Stimulated activated naive CD8-positive, alpha-beta T cell treated with anti-CD3 and anti-CD28 coated beads, Interleukin-15, Interleukin-2, amounts not matched to agents 100 ng/mL and 50 ng/mL, for 24 hours (primary cell): ENCODE data around the gene CROCC2.

Experiments
- H3K27ac Mint-ChIP-seq: one replicate; pipeline ENCODE4 v1.8.0; 2021; ENCODE audit warnings: mild to moderate bottlenecking, mixed read lengths
- H3K27me3 Mint-ChIP-seq: one replicate; pipeline ENCODE4 v1.8.0; 2021; ENCODE audit warnings: mixed read lengths
- H3K36me3 Mint-ChIP-seq: one replicate; pipeline ENCODE4 v1.8.0; 2021; ENCODE audit warnings: low read depth, mixed read lengths
- H3K4me1 Mint-ChIP-seq: one replicate; pipeline ENCODE4 v1.8.0; 2021; ENCODE audit warnings: low read depth, mixed read lengths
- H3K4me3 Mint-ChIP-seq: one replicate; pipeline ENCODE4 v1.8.0; 2021; ENCODE audit warnings: mild to moderate bottlenecking, mixed read lengths
- H3K9me3 Mint-ChIP-seq: one replicate; pipeline ENCODE4 v1.8.0; 2021; ENCODE audit warnings: mixed read lengths

Gene CROCC2

DNA sequence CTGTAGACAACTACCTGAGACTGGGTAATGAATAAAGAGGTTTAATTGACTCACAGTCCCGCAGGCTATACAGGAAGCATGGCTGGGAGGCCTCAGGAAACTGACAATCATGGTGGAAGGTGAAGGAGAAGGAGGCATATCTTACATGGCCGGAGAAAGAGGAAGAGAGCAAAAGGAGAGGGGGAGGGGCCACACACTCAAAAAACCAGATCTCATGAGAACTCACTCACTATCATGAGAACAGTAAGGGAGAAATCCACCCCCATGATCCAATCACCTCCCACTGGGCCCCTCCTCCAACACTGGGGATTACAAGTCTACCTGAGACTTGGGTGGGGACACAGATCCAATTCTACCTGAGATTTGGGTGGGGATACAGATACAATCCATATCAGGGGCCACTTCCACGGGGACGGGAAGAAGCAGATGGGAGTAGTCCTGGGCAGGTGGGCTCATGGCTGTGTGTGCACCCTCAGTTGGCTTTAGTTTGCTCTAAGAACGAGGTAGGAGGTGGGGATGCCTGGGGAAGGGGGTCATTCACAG, 20.0 kb upstream of the CROCC2 start:
- Mint-ChIP-seq H3K9me3 (no peaks in the 10 kb centered on the region), H3K27me3 (peaks cover 3% of the 10 kb centered on the region), H3K4me3 (no peak overlapping the region), H3K4me1 (no peaks in the 10 kb centered on the region), H3K27ac (no peak overlapping the region), H3K36me3 (no peaks in the 10 kb centered on the region)

DNA sequence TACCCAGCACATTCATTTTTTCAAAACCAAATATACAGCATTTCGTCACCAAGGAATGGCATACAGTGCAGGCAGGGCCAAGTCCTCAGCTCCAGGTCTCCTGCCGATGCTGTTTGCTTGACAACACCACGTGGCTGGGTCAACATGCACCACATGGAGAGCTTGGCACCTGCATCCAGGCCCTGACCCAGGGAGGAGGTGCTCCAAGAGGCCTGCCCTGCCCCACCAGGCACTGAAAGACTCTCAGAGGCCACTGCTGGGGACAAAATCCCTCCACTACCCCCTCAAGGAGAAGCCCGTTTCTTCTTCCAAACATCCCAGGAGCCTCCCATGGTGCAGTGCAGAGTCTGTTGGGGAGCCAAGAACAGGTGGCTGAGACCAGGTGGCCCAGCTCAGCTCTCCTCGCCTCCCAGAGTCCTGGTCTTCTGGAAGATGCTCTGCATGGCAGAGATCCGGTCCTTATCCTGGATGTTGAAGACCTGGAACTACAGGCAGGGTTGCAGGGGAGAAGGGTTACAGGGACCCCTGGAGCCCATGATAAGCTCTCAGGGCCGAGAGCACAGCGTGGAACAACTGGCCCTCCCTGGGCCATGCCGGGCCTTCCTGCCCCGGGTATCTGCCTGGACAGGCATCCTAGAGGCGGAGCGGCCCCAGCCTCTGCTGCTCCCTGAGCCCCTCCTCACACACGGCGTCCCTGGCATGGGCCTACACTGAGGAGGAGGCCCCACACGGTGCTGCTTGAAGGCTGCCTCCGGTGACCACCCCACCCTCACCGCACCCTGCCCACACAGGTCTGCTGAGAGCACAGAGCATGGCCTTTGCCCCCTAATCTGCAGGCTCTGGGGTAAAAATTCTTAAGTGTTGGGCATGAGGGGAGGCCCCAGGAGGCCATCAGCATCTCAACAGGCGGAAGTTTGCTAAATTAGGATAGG, 19.2 kb upstream of the CROCC2 start:
- Mint-ChIP-seq H3K4me1 (no peaks in the 10 kb centered on the region), H3K27ac (no peak overlapping the region), H3K36me3 (no peaks in the 10 kb centered on the region), H3K27me3 (peaks cover 3% of the 10 kb centered on the region), H3K4me3 (no peak overlapping the region), H3K9me3 (no peaks in the 10 kb centered on the region)

DNA sequence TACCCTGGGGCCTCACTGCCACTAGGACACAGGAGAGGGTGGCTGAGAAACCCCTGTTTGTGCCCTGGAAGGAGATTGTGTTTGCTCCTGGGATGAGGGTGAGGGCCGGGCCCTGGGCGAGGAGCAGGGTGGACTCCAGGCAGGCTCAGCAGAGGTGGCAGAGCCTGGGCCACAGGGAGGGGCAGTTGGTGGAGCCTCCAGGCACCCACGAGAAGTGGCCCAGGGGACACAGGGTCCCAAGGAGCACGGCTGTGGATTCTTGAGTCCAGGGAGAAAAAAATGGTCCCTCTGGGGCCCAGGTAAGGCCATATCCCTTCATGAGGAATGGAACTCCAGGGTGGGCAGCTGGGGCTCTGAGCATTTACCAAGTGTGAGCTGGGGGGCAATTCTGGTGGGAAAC, 18.5 kb upstream of the CROCC2 start:
- H3K4me3 Mint-ChIP-seq: no peak overlapping the region
- no peaks in the 10 kb centered on the region for H3K4me1 Mint-ChIP-seq
- no peaks in the 10 kb centered on the region for H3K9me3 Mint-ChIP-seq
- H3K27ac Mint-ChIP-seq: no peak overlapping the region
- H3K27me3 Mint-ChIP-seq: peaks cover 2% of the 10 kb centered on the region
- no peaks in the 10 kb centered on the region for H3K36me3 Mint-ChIP-seq

DNA sequence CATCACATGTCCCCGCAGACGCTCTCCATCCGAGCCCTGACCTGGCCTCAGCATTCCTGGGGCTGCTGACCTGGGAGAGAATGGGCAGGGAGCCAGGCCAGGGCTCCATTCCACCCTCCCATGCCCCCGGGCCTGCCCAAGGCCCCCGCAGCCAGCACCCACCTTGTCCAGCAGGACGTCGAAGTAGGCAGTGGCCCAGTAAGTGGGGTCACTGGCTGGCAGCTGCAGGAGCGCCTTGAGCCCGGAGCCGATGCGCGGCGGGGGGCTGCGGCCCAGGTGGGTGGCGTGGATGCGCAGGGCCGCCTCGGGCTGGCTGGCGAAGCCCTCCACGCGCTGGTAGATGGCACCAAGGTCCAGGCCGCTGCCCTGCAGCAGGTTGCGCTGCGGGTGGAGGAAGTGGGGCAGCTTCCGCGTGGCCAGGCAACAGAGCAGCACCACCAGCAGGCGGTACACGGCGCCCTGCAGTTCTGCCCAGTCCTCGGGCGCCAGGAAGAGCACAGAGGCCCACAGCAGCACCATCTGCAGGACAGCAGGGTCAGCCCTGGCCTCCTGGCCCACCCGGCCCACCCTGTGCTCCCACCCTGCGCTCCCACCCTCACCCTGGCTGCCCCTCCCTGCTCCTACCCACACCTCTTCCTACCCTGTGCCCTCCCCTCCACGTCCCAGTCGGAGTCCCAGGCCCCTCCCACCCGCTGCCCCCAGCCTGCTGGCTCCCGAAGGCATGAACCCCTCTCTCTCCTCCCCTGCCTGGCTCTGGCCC, 17.8 kb upstream of the CROCC2 start:
- no peaks in the 10 kb centered on the region for H3K36me3 Mint-ChIP-seq
- H3K27ac Mint-ChIP-seq: no peak overlapping the region
- no peaks in the 10 kb centered on the region for H3K9me3 Mint-ChIP-seq
- H3K4me1 Mint-ChIP-seq: no peaks in the 10 kb centered on the region
- no peak overlapping the region for H3K4me3 Mint-ChIP-seq
- no peaks in the 10 kb centered on the region for H3K27me3 Mint-ChIP-seq

DNA sequence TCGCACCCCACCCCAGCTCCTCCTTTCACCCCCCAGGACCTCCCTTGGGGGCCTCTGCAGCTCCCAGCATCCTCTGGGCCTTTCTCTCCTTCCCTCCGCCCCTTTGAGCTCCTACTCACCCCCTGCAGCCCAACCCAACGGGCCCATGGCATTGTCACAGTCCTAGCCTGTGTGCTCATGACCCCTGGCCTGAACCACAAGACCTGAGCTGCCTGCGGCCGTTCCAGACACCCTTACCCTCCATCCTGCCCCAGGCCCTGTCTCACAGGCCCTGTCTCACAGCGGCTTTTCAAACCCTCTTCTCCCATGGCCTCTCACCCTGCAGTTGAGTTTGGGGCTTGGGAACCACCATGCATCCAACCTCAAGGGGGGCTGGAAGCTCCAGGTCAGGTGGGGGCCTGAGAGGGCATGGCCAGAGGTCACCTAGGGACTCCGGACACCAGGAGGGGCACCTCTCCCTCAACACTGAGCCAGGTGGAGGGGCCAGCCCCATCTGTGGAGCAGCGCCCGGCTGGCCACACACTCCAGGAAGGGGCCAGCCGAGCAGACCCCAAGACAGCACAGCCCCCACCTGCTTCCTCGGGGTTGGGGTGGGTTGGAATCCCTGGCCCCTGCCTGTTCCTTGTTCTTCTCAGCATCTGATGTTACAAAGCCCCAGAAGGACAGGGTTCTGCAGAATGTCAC, 17.1 kb upstream of the CROCC2 start:
- Mint-ChIP-seq H3K4me1 (peaks cover 7% of the 10 kb centered on the region), H3K27ac (no peak overlapping the region), H3K27me3 (no peaks in the 10 kb centered on the region), H3K9me3 (no peaks in the 10 kb centered on the region), H3K36me3 (no peaks in the 10 kb centered on the region), H3K4me3 (no peak overlapping the region)

DNA sequence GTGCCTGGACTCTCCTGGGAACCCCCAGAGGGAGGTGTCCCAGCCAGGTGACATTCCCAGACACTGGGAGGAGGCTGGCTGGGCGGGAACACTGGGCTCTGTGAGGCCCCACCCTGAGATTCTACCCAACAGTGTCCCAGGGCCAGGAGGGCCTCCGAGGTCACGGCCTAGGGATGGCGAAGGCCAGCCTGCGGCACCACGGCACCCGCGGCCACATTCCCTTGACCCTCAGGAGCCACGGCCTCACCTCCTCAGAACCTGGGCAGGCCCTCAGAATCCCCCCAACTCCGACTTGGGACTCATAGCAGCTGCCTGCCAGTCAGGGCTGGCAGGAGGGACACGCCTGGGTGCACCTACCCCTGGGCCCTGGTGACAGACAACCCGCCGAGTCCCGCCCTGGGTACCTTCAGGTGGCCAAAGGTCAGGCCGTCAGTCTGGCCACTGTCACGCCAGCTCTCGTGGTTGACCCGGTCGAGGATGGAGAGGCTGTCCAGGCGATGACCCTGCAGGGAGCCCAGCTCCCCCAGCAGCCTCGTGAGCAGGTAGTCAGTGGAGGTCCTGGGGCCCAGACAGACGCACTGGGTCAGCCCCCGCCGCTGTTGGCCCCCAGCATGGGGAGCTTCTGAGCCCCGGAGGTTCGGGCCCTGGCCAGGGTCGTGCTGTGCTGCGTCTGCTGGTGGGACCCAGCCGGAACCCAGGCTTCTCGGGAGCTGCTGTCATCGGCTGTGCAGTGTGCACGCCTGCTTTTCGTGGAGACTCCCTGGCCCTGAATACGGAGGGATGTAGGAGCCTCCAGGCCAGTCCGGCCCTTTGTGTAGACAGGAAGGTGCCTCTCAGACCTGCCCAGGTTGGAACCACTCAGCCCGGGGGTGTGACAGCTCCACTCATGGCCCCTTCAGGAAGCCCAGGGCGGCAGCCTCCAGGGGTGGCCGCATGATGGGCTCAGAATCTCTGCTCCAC, 16.3 kb upstream of the CROCC2 start:
- Mint-ChIP-seq H3K4me3 (no peak overlapping the region), H3K36me3 (no peaks in the 10 kb centered on the region), H3K4me1 (peaks cover 7% of the 10 kb centered on the region), H3K9me3 (no peaks in the 10 kb centered on the region), H3K27me3 (no peaks in the 10 kb centered on the region), H3K27ac (no peak overlapping the region)

DNA sequence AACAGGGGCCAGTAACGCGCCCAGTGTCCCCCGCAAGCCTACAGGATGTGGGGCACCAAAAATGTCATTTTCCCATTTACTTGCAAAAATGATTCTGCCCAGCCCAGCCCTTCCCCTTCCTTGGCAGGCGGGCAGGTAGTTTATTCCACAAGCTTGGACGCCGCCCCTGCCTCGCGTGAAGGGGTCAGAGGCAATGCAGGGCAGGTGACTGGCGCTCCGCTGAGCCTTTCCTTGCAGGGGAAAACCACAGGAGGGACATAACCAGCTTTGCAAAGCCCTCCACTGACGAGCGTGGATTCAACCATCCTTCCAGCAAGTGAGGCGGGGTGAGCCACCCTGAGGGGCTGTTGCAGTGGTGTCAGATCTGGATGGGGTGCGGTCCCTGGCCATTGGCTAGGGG, 15.4 kb upstream of the CROCC2 start:
- Mint-ChIP-seq H3K9me3 (no peaks in the 10 kb centered on the region), H3K36me3 (no peaks in the 10 kb centered on the region), H3K4me3 (no peak overlapping the region), H3K27me3 (no peaks in the 10 kb centered on the region), H3K4me1 (peaks cover 7% of the 10 kb centered on the region), H3K27ac (no peak overlapping the region)

DNA sequence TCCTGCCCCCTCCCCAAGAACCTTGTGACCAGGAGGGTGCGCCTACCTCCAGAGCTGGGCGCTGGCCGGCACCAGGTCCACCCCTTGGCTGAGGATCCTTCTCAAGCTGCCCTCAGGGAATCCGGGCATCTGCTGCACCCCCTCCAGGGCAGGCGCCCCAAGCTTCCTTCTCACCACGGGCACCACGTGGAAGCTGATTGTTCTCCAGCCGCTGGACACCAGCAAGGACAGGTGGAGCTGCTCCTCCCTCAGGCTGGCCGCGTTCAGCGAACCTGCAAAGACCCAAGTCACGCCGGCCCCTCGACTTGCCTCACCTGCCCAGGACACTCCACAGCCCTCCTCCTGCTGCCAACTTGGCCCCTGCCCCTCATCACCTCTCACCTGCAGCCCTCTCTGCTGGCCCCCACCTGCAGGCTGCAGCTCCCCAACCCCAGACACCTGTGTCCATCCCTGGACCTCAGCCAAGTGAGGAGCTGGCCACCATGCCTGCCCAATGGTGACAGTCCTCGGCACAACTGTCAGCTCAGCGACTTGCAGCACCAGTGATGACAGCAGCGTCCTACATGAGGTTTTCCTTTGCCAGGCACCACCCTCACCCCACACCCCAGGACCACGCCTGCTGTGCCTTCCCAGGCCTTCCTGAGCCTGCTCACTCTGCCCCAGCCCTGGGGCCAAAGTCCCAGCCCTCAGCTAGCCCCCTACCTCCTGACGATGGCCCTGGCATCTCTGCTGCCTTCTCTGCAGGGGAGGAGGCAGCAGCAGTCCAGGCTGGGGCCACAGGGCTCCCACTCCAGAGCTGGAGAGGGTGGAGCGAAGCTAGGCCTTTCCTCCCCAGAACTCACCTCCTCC, 14.4 kb upstream of the CROCC2 start:
- H3K9me3 Mint-ChIP-seq: no peaks in the 10 kb centered on the region
- H3K36me3 Mint-ChIP-seq: no peaks in the 10 kb centered on the region
- H3K4me1 Mint-ChIP-seq: peaks cover 7% of the 10 kb centered on the region
- H3K27ac Mint-ChIP-seq: no peak overlapping the region
- no peak overlapping the region for H3K4me3 Mint-ChIP-seq
- no peaks in the 10 kb centered on the region for H3K27me3 Mint-ChIP-seq

DNA sequence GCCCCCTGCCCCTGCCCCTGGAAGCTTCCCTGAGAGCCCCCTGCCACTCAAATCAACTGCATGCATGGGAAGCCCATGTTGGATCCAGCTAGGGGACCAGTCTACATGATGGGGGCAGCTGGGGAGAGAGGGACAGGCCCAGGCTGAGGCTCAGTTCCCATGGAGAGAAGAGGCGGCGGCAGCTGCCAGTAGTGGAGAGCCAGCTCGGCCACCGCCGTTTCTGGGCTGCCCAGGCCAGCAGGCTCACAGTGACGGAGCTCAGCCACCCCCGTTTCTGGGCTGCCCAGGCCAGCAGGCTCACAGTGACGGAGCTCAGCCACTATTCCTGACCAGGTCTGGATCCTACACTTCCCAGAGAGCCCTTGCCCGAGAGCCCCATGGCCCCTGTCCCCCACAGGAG, 13.8 kb upstream of the CROCC2 start:
- Mint-ChIP-seq H3K4me1 (peaks cover 7% of the 10 kb centered on the region), H3K9me3 (no peaks in the 10 kb centered on the region), H3K27ac (no peak overlapping the region), H3K36me3 (no peaks in the 10 kb centered on the region), H3K4me3 (no peak overlapping the region), H3K27me3 (no peaks in the 10 kb centered on the region)

DNA sequence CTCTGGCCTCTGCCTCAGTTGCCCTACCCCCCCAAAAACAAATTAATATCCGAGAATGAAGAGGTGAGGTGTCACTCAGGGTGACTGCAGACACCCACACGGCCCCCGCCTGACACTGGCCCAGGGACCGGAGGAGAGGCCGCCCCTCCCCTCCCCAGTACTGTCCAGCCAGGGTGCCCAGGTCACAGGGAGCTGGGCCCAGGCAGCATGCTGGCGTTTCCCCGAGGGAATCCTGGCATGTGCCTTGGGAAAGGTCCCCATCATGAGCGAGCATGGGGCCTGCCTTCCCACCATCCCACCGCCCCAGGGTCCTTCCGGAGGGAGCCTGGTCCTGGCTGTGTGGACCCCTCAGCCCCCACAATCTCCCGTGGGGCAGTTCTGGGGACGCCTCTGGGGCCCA, 13.2 kb upstream of the CROCC2 start:
- no peaks in the 10 kb centered on the region for H3K27me3 Mint-ChIP-seq
- peaks cover 7% of the 10 kb centered on the region for H3K4me1 Mint-ChIP-seq
- H3K4me3 Mint-ChIP-seq: no peak overlapping the region
- H3K27ac Mint-ChIP-seq: no peak overlapping the region
- H3K9me3 Mint-ChIP-seq: no peaks in the 10 kb centered on the region
- H3K36me3 Mint-ChIP-seq: no peaks in the 10 kb centered on the region

DNA sequence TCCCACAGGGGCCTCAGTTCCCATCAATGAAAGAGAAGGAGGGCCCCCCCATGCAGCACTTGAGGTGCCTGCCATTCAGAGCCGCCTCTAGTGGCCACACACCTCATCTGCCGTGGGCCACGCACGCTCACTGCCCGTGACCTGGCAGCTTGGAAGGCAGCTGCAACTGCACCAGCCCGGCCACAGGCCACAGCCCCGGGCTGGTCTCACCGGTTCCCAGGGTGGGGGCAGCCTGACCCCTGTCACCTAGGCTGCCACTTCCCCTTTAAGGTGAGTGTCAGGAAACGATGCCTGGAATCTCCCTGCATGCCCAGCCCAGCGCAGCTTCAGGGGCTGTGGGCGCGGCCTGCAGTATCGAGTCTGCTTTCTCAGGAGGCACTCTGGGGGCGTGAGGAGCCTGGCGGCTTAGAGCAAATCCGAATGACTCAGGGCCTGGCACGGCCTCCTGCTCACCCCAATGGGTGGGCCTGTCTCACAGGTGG, 12.7 kb upstream of the CROCC2 start:
- no peak overlapping the region for H3K27ac Mint-ChIP-seq
- H3K4me3 Mint-ChIP-seq: no peak overlapping the region
- peaks cover 7% of the 10 kb centered on the region for H3K4me1 Mint-ChIP-seq
- H3K36me3 Mint-ChIP-seq: no peaks in the 10 kb centered on the region
- no peaks in the 10 kb centered on the region for H3K9me3 Mint-ChIP-seq
- no peaks in the 10 kb centered on the region for H3K27me3 Mint-ChIP-seq

DNA sequence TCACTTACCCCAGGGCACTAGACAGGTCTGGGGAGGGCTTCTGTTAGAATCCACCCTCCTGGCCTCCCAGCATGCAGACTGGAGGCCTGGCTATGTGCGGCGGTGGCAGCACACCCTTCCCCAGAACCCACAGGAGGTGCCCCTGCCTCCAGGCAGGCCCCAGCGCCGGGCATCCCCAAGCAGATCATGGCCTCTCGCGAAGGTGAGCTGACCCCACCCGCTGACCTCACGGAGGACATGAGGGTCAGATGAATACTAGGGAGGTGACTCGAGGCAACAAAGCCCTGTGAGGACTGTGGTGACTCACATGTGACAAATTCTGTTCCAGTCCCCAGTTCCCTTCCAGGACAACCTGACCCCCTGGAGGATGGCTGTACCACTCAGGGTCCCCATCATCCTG, 12.1 kb upstream of the CROCC2 start:
- Mint-ChIP-seq H3K4me1 (peaks cover 7% of the 10 kb centered on the region), H3K9me3 (no peaks in the 10 kb centered on the region), H3K4me3 (no peak overlapping the region), H3K27ac (no peak overlapping the region), H3K36me3 (no peaks in the 10 kb centered on the region), H3K27me3 (no peaks in the 10 kb centered on the region)

DNA sequence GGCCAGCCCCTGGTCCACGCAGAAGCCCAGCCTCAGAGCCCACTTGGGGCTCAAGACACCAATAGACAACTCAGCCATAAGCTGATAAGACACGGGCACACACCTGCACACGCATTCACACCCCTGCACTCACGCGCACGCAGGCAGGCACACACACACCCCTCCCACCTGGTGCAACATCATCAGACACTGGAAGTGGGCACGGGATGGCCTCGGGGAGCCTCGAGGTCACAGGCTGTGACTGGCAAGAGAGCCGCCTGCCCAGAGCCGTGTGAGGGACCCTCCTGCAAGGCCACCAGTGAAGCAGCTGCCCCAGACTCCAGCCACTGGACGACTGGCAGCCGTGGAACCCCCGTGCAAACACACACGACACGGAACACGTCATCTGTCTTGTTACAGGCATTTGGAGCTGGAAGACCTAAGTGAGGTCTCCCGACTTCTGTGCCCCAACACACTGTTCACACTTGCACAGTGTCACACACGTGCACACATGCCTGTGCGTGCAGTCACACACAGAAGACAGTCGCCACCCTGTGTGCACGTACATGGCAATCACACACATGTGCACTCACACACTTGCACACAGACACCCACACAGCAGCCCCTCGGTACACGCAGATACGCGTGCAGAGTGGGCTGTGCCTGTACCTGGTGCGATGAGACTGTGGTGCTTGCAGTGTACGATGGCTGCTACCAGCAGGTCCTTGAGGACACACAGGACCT, 11.1 kb upstream of the CROCC2 start:
- Mint-ChIP-seq H3K27ac (no peak overlapping the region), H3K36me3 (no peaks in the 10 kb centered on the region), H3K27me3 (no peaks in the 10 kb centered on the region), H3K9me3 (no peaks in the 10 kb centered on the region), H3K4me1 (peaks cover 7% of the 10 kb centered on the region), H3K4me3 (no peak overlapping the region)
